ENCODE results near the gene GUSB.

GRCh38 chr7:65953890-65954450, 28.0 kb downstream of the GUSB start:
- TF ChIP-seq POLR2AphosphoS5 (IDR thresholded peaks at IDR 0.05) (no peak), POLR2A (IDR thresholded peaks at IDR 0.05) (no peak), CTCF (IDR thresholded peaks at IDR 0.05) (no peak)
